HEK293 (cell line): Measurements from ENCODE around the gene SLC43A1.

Experiments used
- CTCF ChIP-seq: fragments of 450-650 bp; formaldehyde crosslinking; IDR thresholded peaks from 2 replicates; pipeline ENCODE4 v1.5.1; 2016; ENCODE audit warnings: missing biosample characterization, missing genetic modification characterization
- TCF7L2 ChIP-seq: IDR thresholded peaks from 2 replicates; pipeline ENCODE4 v1.6.1; 2011; ENCODE audit warnings: low read depth, mild to moderate bottlenecking, inconsistent platforms, low read length, moderate library complexity, borderline replicate concordance
- ZBTB10 ChIP-seq: fragments of 450-650 bp; formaldehyde crosslinking; IDR thresholded peaks from 2 replicates; pipeline ENCODE4 v1.5.1; 2016; ENCODE audit warnings: missing biosample characterization, missing genetic modification characterization
- ZNF513 ChIP-seq: fragments of 450-650 bp; IDR thresholded peaks from 2 replicates; pipeline ENCODE4 v1.5.1; 2018; ENCODE audit warnings: missing biosample characterization, missing genetic modification characterization
- ZNF549 ChIP-seq: fragments of 450-650 bp; IDR thresholded peaks from 2 replicates; pipeline ENCODE4 v1.5.1; 2018; ENCODE audit warnings: missing biosample characterization, missing genetic modification characterization, mild to moderate bottlenecking, inconsistent platforms, moderate library complexity
- ZNF561 ChIP-seq: fragments of 450-650 bp; IDR thresholded peaks from 2 replicates; pipeline ENCODE4 v1.5.1; 2018; ENCODE audit warnings: missing biosample characterization, missing genetic modification characterization, borderline replicate concordance
- ZNF701 ChIP-seq: fragments of 450-650 bp; formaldehyde crosslinking; IDR thresholded peaks from 2 replicates; pipeline ENCODE4 v1.5.1; 2016; ENCODE audit warnings: missing biosample characterization, missing genetic modification characterization
- ZNF76 ChIP-seq: fragments of 450-650 bp; formaldehyde crosslinking; IDR thresholded peaks from 2 replicates; pipeline ENCODE4; 2016; ENCODE audit warnings: low read depth, missing biosample characterization, missing genetic modification characterization, borderline replicate concordance
- TF ChIP-seq, protein P1 (sequence below): sonication (generic); formaldehyde crosslinking; IDR thresholded peaks from 2 replicates; pipeline ENCODE4 v1.8.1; 2022; ENCODE audit warnings: mild to moderate bottlenecking, moderate library complexity, missing genetic modification reagents
- TF ChIP-seq, protein P2 (sequence below): fragments of 450-650 bp; formaldehyde crosslinking; conservative IDR thresholded peaks from 2 replicates; pipeline ENCODE4 v1.5.1; 2016; ENCODE audit warnings: low read depth, missing biosample characterization, missing genetic modification characterization
- TF ChIP-seq, protein P3 (sequence below): fragments of 450-650 bp; formaldehyde crosslinking; IDR thresholded peaks from 2 replicates; pipeline ENCODE4 v1.5.1; 2016; ENCODE audit warnings: missing biosample characterization, missing genetic modification characterization

- TF ChIP-seq CTCF (tag by site-specific recombination) (no peak), ZNF549 (no peak), ZNF513 (tag by site-specific recombination) (no peak), ZNF701 (tag by site-specific recombination) (no peak), ZBTB10 (tag by site-specific recombination) (no peak), ZNF561 (tag by site-specific recombination) (no peak), ZNF76 (tag by site-specific recombination) (no peak), TCF7L2 (no peak)
- TF ChIP-seq, protein P1, sequence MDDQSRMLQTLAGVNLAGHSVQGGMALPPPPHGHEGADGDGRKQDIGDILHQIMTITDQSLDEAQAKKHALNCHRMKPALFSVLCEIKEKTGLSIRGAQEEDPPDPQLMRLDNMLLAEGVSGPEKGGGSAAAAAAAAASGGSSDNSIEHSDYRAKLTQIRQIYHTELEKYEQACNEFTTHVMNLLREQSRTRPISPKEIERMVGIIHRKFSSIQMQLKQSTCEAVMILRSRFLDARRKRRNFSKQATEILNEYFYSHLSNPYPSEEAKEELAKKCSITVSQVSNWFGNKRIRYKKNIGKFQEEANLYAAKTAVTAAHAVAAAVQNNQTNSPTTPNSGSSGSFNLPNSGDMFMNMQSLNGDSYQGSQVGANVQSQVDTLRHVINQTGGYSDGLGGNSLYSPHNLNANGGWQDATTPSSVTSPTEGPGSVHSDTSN (CRISPR knock-in tag) = no peak
- TF ChIP-seq, protein P2, sequence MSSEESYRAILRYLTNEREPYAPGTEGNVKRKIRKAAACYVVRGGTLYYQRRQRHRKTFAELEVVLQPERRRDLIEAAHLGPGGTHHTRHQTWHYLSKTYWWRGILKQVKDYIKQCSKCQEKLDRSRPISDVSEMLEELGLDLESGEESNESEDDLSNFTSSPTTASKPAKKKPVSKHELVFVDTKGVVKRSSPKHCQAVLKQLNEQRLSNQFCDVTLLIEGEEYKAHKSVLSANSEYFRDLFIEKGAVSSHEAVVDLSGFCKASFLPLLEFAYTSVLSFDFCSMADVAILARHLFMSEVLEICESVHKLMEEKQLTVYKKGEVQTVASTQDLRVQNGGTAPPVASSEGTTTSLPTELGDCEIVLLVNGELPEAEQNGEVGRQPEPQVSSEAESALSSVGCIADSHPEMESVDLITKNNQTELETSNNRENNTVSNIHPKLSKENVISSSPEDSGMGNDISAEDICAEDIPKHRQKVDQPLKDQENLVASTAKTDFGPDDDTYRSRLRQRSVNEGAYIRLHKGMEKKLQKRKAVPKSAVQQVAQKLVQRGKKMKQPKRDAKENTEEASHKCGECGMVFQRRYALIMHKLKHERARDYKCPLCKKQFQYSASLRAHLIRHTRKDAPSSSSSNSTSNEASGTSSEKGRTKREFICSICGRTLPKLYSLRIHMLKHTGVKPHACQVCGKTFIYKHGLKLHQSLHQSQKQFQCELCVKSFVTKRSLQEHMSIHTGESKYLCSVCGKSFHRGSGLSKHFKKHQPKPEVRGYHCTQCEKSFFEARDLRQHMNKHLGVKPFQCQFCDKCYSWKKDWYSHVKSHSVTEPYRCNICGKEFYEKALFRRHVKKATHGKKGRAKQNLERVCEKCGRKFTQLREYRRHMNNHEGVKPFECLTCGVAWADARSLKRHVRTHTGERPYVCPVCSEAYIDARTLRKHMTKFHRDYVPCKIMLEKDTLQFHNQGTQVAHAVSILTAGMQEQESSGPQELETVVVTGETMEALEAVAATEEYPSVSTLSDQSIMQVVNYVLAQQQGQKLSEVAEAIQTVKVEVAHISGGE (tag by site-specific recombination) = no peak
- TF ChIP-seq, protein P3, sequence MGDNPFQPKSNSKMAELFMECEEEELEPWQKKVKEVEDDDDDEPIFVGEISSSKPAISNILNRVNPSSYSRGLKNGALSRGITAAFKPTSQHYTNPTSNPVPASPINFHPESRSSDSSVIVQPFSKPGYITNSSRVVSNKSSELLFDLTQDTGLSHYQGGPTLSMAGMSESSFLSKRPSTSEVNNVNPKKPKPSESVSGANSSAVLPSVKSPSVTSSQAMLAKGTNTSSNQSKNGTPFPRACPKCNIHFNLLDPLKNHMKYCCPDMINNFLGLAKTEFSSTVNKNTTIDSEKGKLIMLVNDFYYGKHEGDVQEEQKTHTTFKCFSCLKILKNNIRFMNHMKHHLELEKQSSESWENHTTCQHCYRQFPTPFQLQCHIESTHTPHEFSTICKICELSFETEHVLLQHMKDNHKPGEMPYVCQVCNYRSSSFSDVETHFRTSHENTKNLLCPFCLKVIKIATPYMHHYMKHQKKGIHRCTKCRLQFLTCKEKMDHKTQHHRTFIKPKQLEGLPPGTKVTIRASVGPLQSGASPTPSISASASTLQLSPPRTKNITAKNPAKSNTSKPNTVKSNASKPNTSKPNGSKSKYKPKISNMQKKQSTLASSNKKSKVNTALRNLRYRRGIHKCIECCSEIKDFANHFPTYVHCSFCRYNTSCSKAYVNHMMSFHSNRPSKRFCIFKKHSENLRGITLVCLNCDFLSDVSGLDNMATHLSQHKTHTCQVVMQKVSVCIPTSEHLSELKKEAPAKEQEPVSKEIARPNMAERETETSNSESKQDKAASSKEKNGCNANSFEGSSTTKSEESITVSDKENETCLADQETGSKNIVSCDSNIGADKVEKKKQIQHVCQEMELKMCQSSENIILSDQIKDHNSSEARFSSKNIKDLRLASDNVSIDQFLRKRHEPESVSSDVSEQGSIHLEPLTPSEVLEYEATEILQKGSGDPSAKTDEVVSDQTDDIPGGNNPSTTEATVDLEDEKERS (tag by site-specific recombination) = no peak
Observed at GRCh38 chr11:57485217-57485990, 30.1 kb downstream of the SLC43A1 start.
